ENCODE measurements around the gene DAD1. TPM values are rescaled to one million over a fixed set of nuclear protein-coding genes. Genes with fewer than 3 reads are reported as not detected.

Gene DAD1
- total and polyA plus RNA-seq, 2 experiments from 2014 or later: 327 to 463 TPM

DNA sequence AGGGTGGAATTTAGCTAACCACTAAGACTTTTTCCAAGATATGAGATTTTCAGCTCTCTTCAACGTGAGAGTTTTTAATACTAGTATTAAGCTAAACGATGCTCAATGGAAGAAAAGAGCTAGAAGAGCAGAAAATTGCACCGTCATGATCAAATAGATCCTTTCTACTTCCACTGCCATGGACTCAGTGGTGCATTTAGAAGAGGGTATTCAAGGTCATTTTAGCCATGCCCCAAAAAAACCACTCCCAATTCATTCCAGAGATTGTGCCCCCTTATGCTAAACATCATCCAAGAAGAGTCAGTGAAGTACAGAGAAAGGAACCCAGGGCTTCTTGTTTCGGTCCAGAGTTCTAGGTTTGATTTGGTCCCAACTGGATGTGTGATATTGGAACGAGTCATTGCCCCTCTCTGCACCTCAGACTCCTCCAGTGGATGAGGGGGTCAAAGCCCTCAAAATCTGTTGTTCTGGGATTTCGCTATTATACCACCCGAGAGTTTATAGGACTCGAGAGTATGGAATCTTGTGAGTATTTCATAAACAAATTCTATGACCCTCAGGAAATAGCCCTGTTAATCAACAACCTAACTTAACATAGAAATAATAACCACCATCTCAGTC is 55.2 kb downstream of the DAD1 start:
- H3K9me2 ChIP-seq (replicated peaks; ENCODE audit: insufficient read depth): no peaks in the 10 kb centered on the region
- peaks cover 13% of the 10 kb centered on the region for H3K4me1 ChIP-seq (ENCODE audit: insufficient read depth)
- H3K27ac ChIP-seq: no peak overlapping the region
- TF ChIP-seq, protein P1, sequence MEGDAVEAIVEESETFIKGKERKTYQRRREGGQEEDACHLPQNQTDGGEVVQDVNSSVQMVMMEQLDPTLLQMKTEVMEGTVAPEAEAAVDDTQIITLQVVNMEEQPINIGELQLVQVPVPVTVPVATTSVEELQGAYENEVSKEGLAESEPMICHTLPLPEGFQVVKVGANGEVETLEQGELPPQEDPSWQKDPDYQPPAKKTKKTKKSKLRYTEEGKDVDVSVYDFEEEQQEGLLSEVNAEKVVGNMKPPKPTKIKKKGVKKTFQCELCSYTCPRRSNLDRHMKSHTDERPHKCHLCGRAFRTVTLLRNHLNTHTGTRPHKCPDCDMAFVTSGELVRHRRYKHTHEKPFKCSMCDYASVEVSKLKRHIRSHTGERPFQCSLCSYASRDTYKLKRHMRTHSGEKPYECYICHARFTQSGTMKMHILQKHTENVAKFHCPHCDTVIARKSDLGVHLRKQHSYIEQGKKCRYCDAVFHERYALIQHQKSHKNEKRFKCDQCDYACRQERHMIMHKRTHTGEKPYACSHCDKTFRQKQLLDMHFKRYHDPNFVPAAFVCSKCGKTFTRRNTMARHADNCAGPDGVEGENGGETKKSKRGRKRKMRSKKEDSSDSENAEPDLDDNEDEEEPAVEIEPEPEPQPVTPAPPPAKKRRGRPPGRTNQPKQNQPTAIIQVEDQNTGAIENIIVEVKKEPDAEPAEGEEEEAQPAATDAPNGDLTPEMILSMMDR (IDR thresholded peaks at IDR 0.05; ENCODE audit: poor library complexity): no peak
- TF ChIP-seq EZH2phosphoT487 (IDR thresholded peaks at IDR 0.05; ENCODE audit: low read depth, severe bottlenecking, unreplicated experiment) (no peak), EZH2 (IDR thresholded peaks at IDR 0.05; ENCODE audit: borderline replicate concordance) (no peak)
- H3K79me2 ChIP-seq: no peaks in the 10 kb centered on the region
- no peak overlapping the region for H3K4me2 ChIP-seq
- no peaks in the 10 kb centered on the region for H3K27me3 ChIP-seq
- no peaks in the 10 kb centered on the region for H4K20me1 ChIP-seq (ENCODE audit: insufficient read depth, poor library complexity, severe bottlenecking)
- WGBS (ENCODE audit: low lambda C conversion rate, missing lambda C conversion rate): 88% methylated on average over 8 of the region's 8 CpGs
- no peak for DNase-seq (ENCODE audit: low spot score)
- no peak overlapping the region for H3K4me3 ChIP-seq
- no peaks in the 10 kb centered on the region for H3K36me3 ChIP-seq (replicated peaks; ENCODE audit: insufficient read depth, low read depth)
- H3K9me3 ChIP-seq (ENCODE audit: low read depth): no peaks in the 10 kb centered on the region
- no peak overlapping the region for H2AFZ ChIP-seq

DNA sequence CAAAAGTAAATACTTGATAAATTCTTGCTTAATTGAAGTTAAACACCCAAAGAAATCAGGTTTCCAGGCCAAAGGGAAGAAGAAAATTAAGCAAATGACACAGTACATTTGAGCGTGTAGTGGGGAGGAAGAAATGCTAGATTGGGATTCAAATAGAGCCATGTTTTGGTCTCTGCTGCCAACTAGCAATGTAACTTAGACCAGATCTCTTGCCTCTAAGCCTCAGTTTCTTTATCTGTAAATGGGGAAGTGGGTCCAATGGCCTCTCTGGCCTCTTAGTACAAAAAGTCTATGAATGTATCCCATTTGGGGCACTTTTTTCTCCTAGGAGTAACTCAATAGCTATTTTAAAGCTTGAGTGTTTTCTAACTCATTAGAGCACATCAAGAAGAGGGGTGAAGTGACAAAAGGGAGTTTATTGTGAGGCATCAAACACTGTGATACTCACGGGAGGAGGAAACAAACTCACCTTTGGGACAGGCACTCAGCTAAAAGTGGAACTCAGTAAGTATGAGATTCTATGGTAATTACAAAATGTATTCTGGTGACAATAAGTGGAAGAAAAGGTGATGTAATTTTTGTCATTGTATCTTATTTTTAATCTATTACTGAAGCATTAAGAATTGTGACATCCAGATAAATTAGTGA is 55.8 kb downstream of the DAD1 start:
- no peak overlapping the region for H3K4me2 ChIP-seq

DNA sequence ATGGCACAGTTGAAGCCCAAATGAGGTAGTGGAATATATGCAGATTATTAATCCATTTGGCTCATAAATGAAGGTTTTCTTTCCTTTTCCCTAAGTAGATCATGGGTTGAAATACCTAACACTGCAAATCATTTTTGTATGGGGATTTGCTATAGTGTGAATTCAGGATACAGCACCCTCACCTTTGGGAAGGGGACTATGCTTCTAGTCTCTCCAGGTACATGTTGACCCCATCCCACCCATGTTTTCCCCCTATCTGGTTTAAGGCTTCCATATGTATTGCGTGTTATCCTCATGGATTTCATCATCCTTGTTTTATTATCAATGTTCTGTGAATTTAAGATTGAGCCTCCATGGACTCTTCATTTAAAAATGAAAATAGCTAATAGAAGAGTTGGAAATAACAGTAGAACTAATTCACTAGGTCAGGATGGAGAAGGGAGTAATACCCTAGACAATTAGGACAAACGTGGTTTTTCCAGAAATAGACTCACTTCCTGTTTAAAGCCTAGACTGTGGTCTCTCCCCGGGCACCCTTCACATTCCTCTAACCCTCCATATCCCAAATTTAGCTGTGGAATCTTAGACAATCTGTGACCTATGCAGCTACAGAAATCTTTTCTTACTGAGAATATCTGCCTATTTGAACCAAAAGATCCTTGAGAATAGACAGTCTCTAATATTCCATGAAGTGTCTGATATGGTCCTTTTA is 56.5 kb downstream of the DAD1 start:
- 67% methylated on average over 3 of the region's 3 CpGs for WGBS (ENCODE audit: low lambda C conversion rate, missing lambda C conversion rate)
- Histone ChIP-seq H3K4me1 (ENCODE audit: insufficient read depth) (peaks cover 11% of the 10 kb centered on the region), H3K4me3 (no peak overlapping the region), H3K79me2 (no peaks in the 10 kb centered on the region), H3K9me2 (replicated peaks; ENCODE audit: insufficient read depth) (no peaks in the 10 kb centered on the region), H3K4me2 (no peak overlapping the region), H2AFZ (no peak overlapping the region), H3K9me3 (ENCODE audit: low read depth) (no peaks in the 10 kb centered on the region), H3K27me3 (no peaks in the 10 kb centered on the region), H3K27ac (no peak overlapping the region), H3K36me3 (replicated peaks; ENCODE audit: insufficient read depth, low read depth) (no peaks in the 10 kb centered on the region), H4K20me1 (ENCODE audit: insufficient read depth, poor library complexity, severe bottlenecking) (no peaks in the 10 kb centered on the region)
- no peak for DNase-seq (ENCODE audit: low spot score)
- no peak for TF ChIP-seq EZH2 (IDR thresholded peaks at IDR 0.05; ENCODE audit: borderline replicate concordance)
- TF ChIP-seq, protein P1 (IDR thresholded peaks at IDR 0.05; ENCODE audit: poor library complexity): no peak
- no peak for TF ChIP-seq EZH2phosphoT487 (IDR thresholded peaks at IDR 0.05; ENCODE audit: low read depth, severe bottlenecking, unreplicated experiment)

More for the DNA sequence above, 55.8 kb downstream of the DAD1 start:
- Histone ChIP-seq H3K27me3 (no peaks in the 10 kb centered on the region), H3K4me1 (ENCODE audit: insufficient read depth) (peaks cover 13% of the 10 kb centered on the region), H2AFZ (no peak overlapping the region), H3K4me3 (no peak overlapping the region), H3K36me3 (replicated peaks; ENCODE audit: insufficient read depth, low read depth) (no peaks in the 10 kb centered on the region), H3K27ac (no peak overlapping the region), H3K9me3 (ENCODE audit: low read depth) (no peaks in the 10 kb centered on the region), H3K79me2 (no peaks in the 10 kb centered on the region), H4K20me1 (ENCODE audit: insufficient read depth, poor library complexity, severe bottlenecking) (no peaks in the 10 kb centered on the region), H3K9me2 (replicated peaks; ENCODE audit: insufficient read depth) (no peaks in the 10 kb centered on the region)
- TF ChIP-seq EZH2 (IDR thresholded peaks at IDR 0.05; ENCODE audit: borderline replicate concordance) (no peak), EZH2phosphoT487 (IDR thresholded peaks at IDR 0.05; ENCODE audit: low read depth, severe bottlenecking, unreplicated experiment) (no peak)
- TF ChIP-seq, protein P1 (IDR thresholded peaks at IDR 0.05; ENCODE audit: poor library complexity): no peak
- no peak for DNase-seq (ENCODE audit: low spot score)
- WGBS (ENCODE audit: low lambda C conversion rate, missing lambda C conversion rate): 90% methylated on average over 2 of the region's 2 CpGs
